Mesenchymal stem cell (in vitro differentiated cells and primary cell): Measurements from ENCODE around the gene CD6. TPM values are rescaled to one million over a fixed set of nuclear protein-coding genes. Genes with fewer than 3 reads are reported as not detected.

Experiments used
- DNase-seq: peaks from one replicate; pipeline ENCODE4 v3.0.0-alpha.2; 2013
- H2AFZ ChIP-seq: one replicate; pipeline ENCODE4 v1.6.1; 2013; ENCODE audit warnings: low read depth, mild to moderate bottlenecking, control low read depth, inconsistent platforms, low read length, moderate library complexity
- H2AK5ac ChIP-seq: 2 replicates; pipeline ENCODE4 v1.6.1; 2013; ENCODE audit warnings: low read length, moderate library complexity, mild to moderate bottlenecking, inconsistent platforms; ENCODE audit not compliant: severe bottlenecking
- H2BK120ac ChIP-seq: one replicate; pipeline ENCODE4 v1.6.1; 2013; ENCODE audit warnings: low read depth, mild to moderate bottlenecking, inconsistent platforms, low read length, moderate library complexity
- H2BK12ac ChIP-seq, 2 experiments: one replicate each; pipeline ENCODE4 v1.6.1; 2013; ENCODE audit warnings: inconsistent platforms in 2 of 2, low read length in 2 of 2, mild to moderate bottlenecking in 2 of 2, moderate library complexity in 2 of 2, control low read depth in 1 of 2
- H2BK15ac ChIP-seq: one replicate; pipeline ENCODE4 v1.6.1; 2013; ENCODE audit warnings: mild to moderate bottlenecking, low read depth, inconsistent platforms; ENCODE audit not compliant: poor library complexity, severe bottlenecking
- H2BK5ac ChIP-seq: 2 replicates; pipeline ENCODE4 v1.6.1; 2013; ENCODE audit warnings: low read depth, mild to moderate bottlenecking, low read length, control low read depth, inconsistent platforms; ENCODE audit not compliant: poor library complexity, severe bottlenecking
- H3K14ac ChIP-seq, 2 experiments: one replicate each; pipeline ENCODE4 v1.6.1; 2013; ENCODE audit warnings: inconsistent platforms in 2 of 2, low read length in 2 of 2, control low read depth in 1 of 2, mild to moderate bottlenecking in 1 of 2, moderate library complexity in 1 of 2
- H3K18ac ChIP-seq, 2 experiments: one replicate each; pipeline ENCODE4 v1.6.1; 2013; ENCODE audit warnings: inconsistent platforms in 2 of 2, low read length in 2 of 2, control low read depth in 1 of 2, low read depth in 1 of 2, mild to moderate bottlenecking in 1 of 2
- H3K23ac ChIP-seq, 2 experiments: one replicate each; pipeline ENCODE4 v1.6.1; 2013; ENCODE audit warnings: inconsistent platforms in 2 of 2, low read length in 2 of 2, mild to moderate bottlenecking in 2 of 2, moderate library complexity in 2 of 2, control low read depth in 1 of 2
- H3K27ac ChIP-seq: 2 replicates; pipeline ENCODE4 v1.5.1; 2013; ENCODE audit warnings: mild to moderate bottlenecking, moderate library complexity, low read length, control low read depth, inconsistent platforms; ENCODE audit not compliant: poor library complexity, severe bottlenecking
- H3K27me3 ChIP-seq, 2 experiments: 2 replicates each; pipeline versions ENCODE4 v1.6.1 to v1.7.0; 2013; ENCODE audit warnings: low read length in 2 of 2, mild to moderate bottlenecking in 2 of 2, moderate library complexity in 2 of 2, control low read depth in 1 of 2, inconsistent platforms in 1 of 2; ENCODE audit not compliant: control insufficient read depth in 1 of 2, insufficient read depth in 1 of 2
- H3K36me3 ChIP-seq, 2 experiments: 2 replicates each; pipeline versions ENCODE4 v1.6.1 to v1.7.0; 2013; ENCODE audit warnings: low read length in 2 of 2, control low read depth in 1 of 2, inconsistent platforms in 1 of 2, low read depth in 1 of 2, mild to moderate bottlenecking in 1 of 2; ENCODE audit not compliant: insufficient read depth in 2 of 2, control insufficient read depth in 1 of 2
- H3K4ac ChIP-seq, 2 experiments: one replicate each; pipeline ENCODE4 v1.6.1; 2013; ENCODE audit warnings: inconsistent platforms in 2 of 2, low read length in 2 of 2, mild to moderate bottlenecking in 2 of 2, moderate library complexity in 2 of 2, control low read depth in 1 of 2, low read depth in 1 of 2
- H3K4me1 ChIP-seq: 2 replicates; pipeline ENCODE4 v1.6.1; 2013; ENCODE audit warnings: low read depth, low read length, control low read depth; ENCODE audit not compliant: control insufficient read depth, insufficient read depth
- H3K4me2 ChIP-seq: 2 replicates; pipeline ENCODE4 v1.6.1; 2013; ENCODE audit warnings: low read length, mild to moderate bottlenecking, inconsistent platforms; ENCODE audit not compliant: poor library complexity, severe bottlenecking
- H3K4me3 ChIP-seq, 2 experiments: 2 replicates each; pipeline versions ENCODE4 v1.5.1 to v1.7.0; 2013; ENCODE audit warnings: low read length in 2 of 2, mild to moderate bottlenecking in 2 of 2, control low read depth in 1 of 2, low read depth in 1 of 2; ENCODE audit not compliant: insufficient read depth in 1 of 2
- H3K79me1 ChIP-seq: replicated peaks from 2 replicates; pipeline ENCODE4 v1.6.1; 2013; ENCODE audit warnings: mild to moderate bottlenecking, control low read depth, low read length, inconsistent platforms; ENCODE audit not compliant: poor library complexity, severe bottlenecking
- H3K9ac ChIP-seq: 2 replicates; pipeline ENCODE4 v1.7.0; 2013; ENCODE audit warnings: mild to moderate bottlenecking, low read length, moderate library complexity
- H3K9me3 ChIP-seq: 2 replicates; pipeline ENCODE4 v1.7.0; 2013; ENCODE audit warnings: mild to moderate bottlenecking, low read length; ENCODE audit not compliant: control insufficient read depth
- H4K8ac ChIP-seq: one replicate; pipeline ENCODE4 v1.6.1; 2013; ENCODE audit warnings: inconsistent platforms, mild to moderate bottlenecking, low read length, moderate library complexity
- H4K91ac ChIP-seq: one replicate; pipeline ENCODE4 v1.6.1; 2013; ENCODE audit warnings: mild to moderate bottlenecking, low read length, inconsistent platforms
- WGBS: methylation state at CpG from one replicate; pipeline ENCODE4 v1.1.7; 2013; ENCODE audit warnings: mixed read lengths; 5-methylcytosine and 5-hydroxymethylcytosine counted together
- polyA plus RNA-seq, 2 experiments: library from polyadenylated mRNA; stranded (reverse); fragments of 200-250 nt; gene quantifications; one replicate each; pipeline ENCODE4 v1.2.3, GENCODE V29; 2013

CD6 gene, protein sequence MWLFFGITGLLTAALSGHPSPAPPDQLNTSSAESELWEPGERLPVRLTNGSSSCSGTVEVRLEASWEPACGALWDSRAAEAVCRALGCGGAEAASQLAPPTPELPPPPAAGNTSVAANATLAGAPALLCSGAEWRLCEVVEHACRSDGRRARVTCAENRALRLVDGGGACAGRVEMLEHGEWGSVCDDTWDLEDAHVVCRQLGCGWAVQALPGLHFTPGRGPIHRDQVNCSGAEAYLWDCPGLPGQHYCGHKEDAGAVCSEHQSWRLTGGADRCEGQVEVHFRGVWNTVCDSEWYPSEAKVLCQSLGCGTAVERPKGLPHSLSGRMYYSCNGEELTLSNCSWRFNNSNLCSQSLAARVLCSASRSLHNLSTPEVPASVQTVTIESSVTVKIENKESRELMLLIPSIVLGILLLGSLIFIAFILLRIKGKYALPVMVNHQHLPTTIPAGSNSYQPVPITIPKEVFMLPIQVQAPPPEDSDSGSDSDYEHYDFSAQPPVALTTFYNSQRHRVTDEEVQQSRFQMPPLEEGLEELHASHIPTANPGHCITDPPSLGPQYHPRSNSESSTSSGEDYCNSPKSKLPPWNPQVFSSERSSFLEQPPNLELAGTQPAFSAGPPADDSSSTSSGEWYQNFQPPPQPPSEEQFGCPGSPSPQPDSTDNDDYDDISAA
- not detected for polyA plus RNA-seq (2013, experiment 1 of 2)
- not detected for polyA plus RNA-seq (2013, experiment 2 of 2)

DNA sequence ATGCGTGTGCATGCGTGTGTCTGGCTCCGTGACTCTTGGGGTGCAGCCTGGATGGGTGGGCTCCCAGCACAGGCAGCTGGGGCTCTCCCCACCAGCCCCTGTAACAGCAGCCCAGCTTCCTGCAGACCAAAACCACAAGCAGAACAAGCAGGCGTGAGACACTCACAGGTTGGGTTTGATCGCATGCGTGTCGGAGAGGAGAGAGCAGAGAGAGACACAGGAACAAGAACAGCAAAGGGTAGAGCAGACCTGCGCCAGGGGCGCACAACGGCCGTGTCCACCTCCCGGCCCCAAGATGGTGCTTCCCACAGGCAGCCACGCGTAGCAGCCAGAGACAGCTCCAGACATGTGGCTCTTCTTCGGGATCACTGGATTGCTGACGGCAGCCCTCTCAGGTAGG, at the start of gene CD6:
Gene CD6, plus strand, starts transcription at position 161 of the 400 bp plus-strand sequence. Its CDS starts 186 bp downstream, at position 347.
- Histone ChIP-seq H2BK12ac (no peak within 1 kb of the TSS), H3K4me3 (no peak within 1 kb of the TSS), H3K9ac (no peak within 1 kb of the TSS), H3K27me3 (peaks cover 16 to 35% of the 10 kb centered on the region in 2 experiments), H2AFZ (no peak within 1 kb of the TSS), H3K4me1 (peaks cover 1% of the 10 kb centered on the region), H3K4me2 (no peak within 1 kb of the TSS), H3K27ac (no peak within 1 kb of the TSS), H3K36me3 (no peaks in the 10 kb centered on the region), H2BK120ac (no peak within 1 kb of the TSS), H2BK5ac (no peak within 1 kb of the TSS), H3K4ac (no peak within 1 kb of the TSS), H2AK5ac (no peak within 1 kb of the TSS), H3K14ac (no peak within 1 kb of the TSS), H4K8ac (no peak within 1 kb of the TSS), H4K91ac (no peak within 1 kb of the TSS), H2BK15ac (no peak within 1 kb of the TSS), H3K79me1 (no peaks in the 10 kb centered on the region), H3K23ac (no peak within 1 kb of the TSS), H3K9me3 (peaks cover 4% of the 10 kb centered on the region), H3K18ac (no peak within 1 kb of the TSS)
- 95% methylated on average over 16 of the region's 16 CpGs for WGBS
- no peak for DNase-seq

DNA sequence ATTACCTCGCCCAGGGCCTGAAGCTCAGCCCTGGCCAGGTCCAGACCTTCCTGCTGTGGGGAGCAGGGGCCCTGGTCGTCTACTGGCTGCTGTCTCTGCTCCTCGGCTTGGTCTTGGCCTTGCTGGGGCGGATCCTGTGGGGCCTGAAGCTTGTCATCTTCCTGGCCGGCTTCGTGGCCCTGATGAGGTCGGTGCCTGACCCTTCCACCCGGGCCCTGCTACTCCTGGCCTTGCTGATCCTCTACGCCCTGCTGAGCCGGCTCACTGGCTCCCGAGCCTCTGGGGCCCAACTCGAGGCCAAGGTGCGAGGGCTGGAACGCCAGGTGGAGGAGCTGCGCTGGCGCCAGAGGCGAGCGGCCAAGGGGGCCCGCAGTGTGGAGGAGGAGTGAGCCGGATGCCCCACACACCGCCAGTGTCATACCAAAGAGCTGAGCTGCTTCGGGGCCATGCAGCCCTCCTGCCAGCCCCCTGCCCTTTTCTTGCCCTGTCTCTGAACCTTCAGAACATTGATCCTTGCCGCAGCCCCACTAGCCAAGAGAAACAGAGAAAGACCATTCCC, 49.6 kb upstream of the CD6 start:
- H3K4me2 ChIP-seq, result no peak overlapping the region
- H3K9me3 ChIP-seq, result no peaks in the 10 kb centered on the region
- H3K14ac ChIP-seq, result no peak overlapping the region
- H3K27ac ChIP-seq, result no peak overlapping the region
- no peak overlapping the region for H2BK12ac ChIP-seq
- H3K23ac ChIP-seq, result no peak overlapping the region
- H2BK5ac ChIP-seq, result no peak overlapping the region
- H3K4me3 ChIP-seq, result no peak overlapping the region
- no peak overlapping the region for H2AFZ ChIP-seq
- H3K18ac ChIP-seq, result no peak overlapping the region
- H2BK15ac ChIP-seq, result no peak overlapping the region
- no peak overlapping the region for H2BK120ac ChIP-seq
- H3K9ac ChIP-seq, result no peak overlapping the region
- no peak overlapping the region for H4K91ac ChIP-seq
- no peak overlapping the region for H2AK5ac ChIP-seq
- DNase-seq, result no peak
- H3K27me3 ChIP-seq, result peaks cover 0 to 10% of the 10 kb centered on the region in 2 experiments
- H3K79me1 ChIP-seq, result peaks cover 39% of the 10 kb centered on the region
- H3K4me1 ChIP-seq, result peaks cover 29% of the 10 kb centered on the region
- 95% methylated on average over 23 of the region's 23 CpGs for WGBS
- peaks cover 34 to 36% of the 10 kb centered on the region in 2 experiments for H3K36me3 ChIP-seq
- H4K8ac ChIP-seq, result no peak overlapping the region
- no peak overlapping the region for H3K4ac ChIP-seq

DNA sequence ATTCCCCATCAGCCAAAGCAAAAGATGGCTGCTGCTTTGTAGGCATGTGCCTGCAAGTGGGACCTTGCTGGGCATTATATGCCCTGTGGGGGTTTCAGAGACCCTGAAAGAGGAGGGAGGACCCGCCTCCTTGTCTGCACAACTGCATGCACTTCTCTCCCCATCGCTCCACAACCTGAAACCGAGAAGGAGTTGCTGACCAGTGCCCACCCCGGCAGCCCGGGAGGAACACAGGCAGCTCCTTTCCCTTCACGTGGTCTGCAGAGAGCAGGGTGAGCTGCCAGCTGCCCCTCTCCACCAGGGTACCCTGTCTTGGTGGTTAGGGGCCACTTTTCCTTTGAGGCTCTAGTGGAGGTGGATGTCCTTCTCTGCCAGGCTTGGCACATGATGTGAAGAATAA, 48.6 kb upstream of the CD6 start:
- H2BK15ac ChIP-seq, result no peak overlapping the region
- 98% methylated on average over 5 of the region's 6 CpGs for WGBS
- H2AK5ac ChIP-seq, result no peak overlapping the region
- no peak overlapping the region for H2AFZ ChIP-seq
- H3K79me1 ChIP-seq, result peaks cover 42% of the 10 kb centered on the region
- no peak overlapping the region for H3K14ac ChIP-seq
- H4K91ac ChIP-seq, result no peak overlapping the region
- H3K9ac ChIP-seq, result no peak overlapping the region
- H2BK12ac ChIP-seq, result no peak overlapping the region
- H3K27me3 ChIP-seq, result peaks cover 0 to 10% of the 10 kb centered on the region in 2 experiments
- H3K4ac ChIP-seq, result no peak overlapping the region
- no peak overlapping the region for H3K4me2 ChIP-seq
- no peak overlapping the region for H2BK5ac ChIP-seq
- H3K4me1 ChIP-seq, result peaks cover 29% of the 10 kb centered on the region
- peaks cover 36 to 43% of the 10 kb centered on the region in 2 experiments for H3K36me3 ChIP-seq
- no peak overlapping the region for H2BK120ac ChIP-seq
- peak overlapping the region in 1 of 2 experiments; percentile 60 for H3K23ac ChIP-seq
- H3K18ac ChIP-seq, result no peak overlapping the region
- no peak for DNase-seq
- no peak overlapping the region for H3K4me3 ChIP-seq
- no peaks in the 10 kb centered on the region for H3K9me3 ChIP-seq
- no peak overlapping the region for H4K8ac ChIP-seq
- no peak overlapping the region for H3K27ac ChIP-seq

DNA sequence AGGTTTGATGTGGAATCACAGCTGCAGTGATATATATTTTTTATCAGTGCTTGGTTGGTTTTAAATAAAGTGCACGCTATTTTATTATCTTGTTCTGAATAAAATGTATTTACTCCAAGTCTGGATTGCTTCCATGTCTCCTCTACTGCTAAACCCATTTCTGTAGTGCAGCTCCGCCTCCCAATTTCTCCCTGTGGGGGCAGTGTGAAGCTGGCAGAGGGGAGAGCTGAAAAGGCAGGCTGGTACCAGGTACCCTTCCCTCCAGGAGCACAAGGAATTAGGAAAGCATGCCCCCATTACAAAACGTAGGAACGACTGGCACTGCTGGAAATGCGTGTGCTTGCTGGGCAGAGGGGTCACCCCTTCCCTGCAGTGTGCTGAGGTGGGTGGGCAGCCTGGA, 48.2 kb upstream of the CD6 start:
- Histone ChIP-seq H2BK120ac (no peak overlapping the region), H3K4ac (no peak overlapping the region), H3K4me2 (no peak overlapping the region)

More for the DNA sequence above, 48.2 kb upstream of the CD6 start:
- Histone ChIP-seq H3K9ac (no peak overlapping the region), H4K91ac (no peak overlapping the region), H3K79me1 (peaks cover 40% of the 10 kb centered on the region), H2BK15ac (no peak overlapping the region), H4K8ac (no peak overlapping the region), H3K9me3 (no peaks in the 10 kb centered on the region), H3K36me3 (peaks cover 36 to 45% of the 10 kb centered on the region in 2 experiments), H3K4me3 (no peak overlapping the region), H3K27ac (no peak overlapping the region), H3K14ac (no peak overlapping the region), H3K18ac (no peak overlapping the region), H3K27me3 (peaks cover 0 to 10% of the 10 kb centered on the region in 2 experiments), H2BK5ac (no peak overlapping the region), H2AK5ac (no peak overlapping the region), H3K4me1 (peaks cover 29% of the 10 kb centered on the region), H2AFZ (no peak overlapping the region), H3K23ac (no peak overlapping the region), H2BK12ac (no peak overlapping the region)
- no peak for DNase-seq
- 92% methylated on average over 5 of the region's 5 CpGs for WGBS
